Measurements from ENCODE around the gene KCNAB2.

KCNAB2 gene

DNA sequence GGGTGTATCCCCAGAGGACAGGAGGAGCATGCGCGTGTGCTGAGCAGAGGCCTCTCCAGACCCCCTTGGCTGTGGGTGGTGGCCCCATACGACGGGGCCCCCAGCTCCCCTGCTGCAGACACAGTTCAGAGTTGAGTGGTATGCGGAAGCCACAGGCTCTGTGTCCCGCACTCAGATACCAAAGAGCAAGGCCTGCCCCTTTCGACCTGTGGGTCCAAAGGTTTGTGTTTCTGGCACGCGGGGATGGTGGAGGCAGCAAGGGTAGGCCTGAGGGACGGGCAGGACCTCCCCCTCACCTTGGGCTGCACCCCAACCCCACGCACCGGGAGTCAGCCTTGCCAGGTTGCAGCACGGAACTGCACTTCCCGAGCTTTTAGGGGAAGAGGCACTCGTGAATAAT is at the start of gene KCNAB2:
KCNAB2 (plus strand) TSS at position 328 of the 400 bp plus-strand sequence. CDS start 5,649 bp downstream, outside the sequence.
- DNase-seq: no peak

DNA sequence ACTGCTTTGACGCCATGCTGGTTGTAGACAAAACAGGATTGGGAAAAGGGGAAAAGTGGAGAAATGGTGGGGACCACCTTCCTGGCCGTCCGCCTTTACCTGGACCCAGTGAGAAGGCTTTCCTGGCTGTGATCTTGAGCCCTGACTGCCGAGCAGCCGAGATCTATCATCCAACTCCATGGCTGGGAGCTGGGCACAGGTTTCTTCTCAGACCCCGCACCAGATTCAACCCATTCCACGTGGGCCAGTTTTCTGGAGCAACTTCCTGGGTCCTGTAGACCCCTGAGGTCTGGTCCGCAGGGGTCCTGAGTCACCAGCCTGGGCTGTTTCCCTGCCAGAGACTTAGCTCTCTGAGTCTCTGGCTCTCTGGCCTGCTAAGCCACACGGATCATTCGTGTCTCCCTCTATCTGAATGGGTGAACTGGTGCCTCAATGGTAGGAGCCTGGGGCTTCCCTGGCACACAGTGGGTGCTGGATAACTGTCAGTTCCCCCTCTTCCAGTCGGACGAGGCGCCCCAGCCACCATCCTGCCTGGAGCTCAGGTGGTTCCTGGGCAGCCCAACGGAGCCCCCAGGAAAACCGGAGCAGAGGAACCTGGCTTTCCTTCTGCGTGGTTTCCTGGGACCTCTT is 48.9 kb upstream of the KCNAB2 start:
- no peak for DNase-seq

DNA sequence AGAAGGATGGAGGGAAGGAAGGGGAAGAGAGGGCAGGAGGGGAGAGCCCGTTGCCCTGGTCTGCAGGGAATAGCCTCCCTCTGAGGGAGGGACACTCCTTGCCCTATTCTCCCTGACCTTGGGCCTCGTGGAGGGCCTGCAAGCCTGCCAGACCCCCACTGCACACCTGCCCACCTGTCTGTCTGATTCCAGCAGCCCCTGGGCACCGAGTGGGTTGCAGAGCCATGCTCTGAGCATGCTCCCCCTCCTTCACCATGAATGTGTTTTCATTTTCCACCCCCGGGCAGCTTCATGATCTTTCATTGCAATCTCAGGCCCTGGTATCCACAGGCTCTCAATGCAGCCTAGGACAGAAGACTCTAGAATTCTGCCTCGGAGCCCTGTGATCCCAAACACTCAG is 48.4 kb upstream of the KCNAB2 start:
- no peak for DNase-seq

- DNase-seq: no peak
These were observed 47.4 kb upstream of the KCNAB2 start for GRCh38 chr1:5998051-5998905.

- no peak for DNase-seq
These were observed 46.8 kb upstream of the KCNAB2 start for GRCh38 chr1:5998906-5999301.

DNA sequence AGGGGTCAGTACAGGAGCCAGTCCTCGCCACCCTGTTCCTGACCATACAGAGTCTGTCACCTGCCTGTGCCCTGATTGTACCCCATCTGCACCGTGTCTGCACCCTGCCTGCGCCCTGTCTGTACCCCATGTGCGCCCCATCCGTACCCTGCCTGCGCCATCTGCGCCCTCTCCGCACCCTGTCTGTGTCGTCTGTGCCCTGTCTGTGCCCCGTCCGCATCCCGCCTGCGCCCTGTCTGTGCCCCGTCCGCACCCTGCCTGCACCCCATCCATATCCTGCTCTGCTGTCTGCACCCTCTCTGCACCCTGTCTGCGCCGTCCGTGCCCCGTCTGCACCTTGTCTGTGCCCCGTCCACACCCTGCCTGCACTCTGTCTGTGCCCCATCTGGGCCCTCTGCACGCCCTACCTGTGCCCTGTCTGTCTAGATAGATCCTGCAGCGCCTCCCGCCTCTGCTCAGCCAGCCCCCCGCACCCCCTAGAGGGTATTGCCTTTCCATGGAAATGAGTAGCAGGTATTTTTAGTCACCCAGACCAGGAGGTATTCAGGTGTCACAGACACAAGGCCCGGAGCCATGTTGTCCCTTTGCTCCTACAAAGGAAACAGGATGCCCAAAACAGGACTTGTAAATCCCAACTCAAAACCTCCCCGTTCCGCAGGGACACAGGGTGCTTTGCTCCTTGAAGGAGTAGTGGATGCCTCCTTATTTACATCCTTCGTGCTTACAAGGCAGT is 45.8 kb upstream of the KCNAB2 start:
- DNase-seq: no peak

DNA sequence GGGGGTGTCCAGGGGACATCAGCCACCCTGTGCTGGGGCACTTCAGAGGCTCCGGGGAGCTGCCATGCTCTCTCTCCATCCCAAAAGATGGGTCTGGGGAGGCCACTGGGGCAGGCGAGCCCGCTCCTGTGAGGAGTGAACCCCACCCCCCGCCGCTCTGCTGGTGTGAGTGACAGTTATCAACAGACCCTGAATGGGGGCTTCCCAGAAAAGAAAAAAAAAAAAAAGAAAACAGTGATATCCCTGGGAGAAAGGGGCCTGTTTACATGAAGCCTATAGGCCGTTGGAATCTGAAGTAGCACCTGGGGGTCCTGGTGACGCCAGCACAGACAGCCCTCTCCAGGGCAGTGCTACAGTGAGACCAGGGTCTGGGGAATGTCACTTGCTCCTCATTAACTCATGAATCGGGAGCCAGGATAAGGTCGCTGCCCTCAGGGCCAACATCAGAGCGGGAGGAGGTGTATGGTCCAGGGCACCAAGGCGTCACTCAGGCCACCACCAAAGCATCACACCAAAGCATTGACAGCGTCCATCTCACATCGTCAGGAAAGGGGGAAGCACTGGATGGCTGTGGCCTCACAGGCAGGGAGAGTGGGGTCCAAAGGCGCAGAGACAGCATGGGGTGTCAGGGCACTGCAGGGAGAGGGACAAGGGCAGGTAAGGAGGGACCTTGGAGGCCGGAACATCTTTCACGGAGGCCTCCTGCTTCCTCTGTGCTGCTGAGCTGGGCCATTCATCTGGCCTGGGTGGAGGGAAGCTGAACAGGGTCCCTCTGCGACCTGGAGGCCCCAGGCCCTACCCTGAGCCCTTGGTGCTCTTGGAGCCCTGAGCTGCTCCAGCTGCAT is 45.0 kb upstream of the KCNAB2 start:
- no peak for DNase-seq

DNA sequence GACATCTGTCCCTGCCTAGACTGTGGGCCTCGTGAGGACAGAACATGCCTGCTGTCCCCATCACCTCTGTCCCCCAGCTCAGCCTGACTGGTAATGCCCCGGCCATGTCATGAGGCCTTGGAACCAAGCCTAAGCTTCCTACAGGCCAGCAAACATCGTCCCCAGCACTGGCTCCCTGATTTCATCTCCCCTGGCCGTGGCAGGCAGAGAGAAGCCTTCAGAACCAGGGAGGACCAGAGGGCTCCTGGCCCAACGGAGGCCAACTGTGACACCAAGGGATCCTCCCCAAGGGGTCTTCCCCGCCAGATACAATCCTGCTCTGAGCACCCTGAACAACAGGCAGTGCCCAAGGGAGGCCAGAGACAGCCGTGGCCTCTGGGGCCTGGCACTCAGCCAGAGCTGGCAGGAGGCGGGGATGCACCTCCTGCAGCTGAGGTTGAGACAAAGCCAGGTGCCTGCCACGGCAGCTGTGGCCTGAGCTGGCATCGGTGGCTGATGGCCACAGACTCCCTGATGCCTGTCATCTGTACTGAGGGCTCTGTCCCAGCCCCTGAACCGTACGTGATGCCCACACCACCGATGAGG is 43.6 kb upstream of the KCNAB2 start:
- no peak for DNase-seq

DNA sequence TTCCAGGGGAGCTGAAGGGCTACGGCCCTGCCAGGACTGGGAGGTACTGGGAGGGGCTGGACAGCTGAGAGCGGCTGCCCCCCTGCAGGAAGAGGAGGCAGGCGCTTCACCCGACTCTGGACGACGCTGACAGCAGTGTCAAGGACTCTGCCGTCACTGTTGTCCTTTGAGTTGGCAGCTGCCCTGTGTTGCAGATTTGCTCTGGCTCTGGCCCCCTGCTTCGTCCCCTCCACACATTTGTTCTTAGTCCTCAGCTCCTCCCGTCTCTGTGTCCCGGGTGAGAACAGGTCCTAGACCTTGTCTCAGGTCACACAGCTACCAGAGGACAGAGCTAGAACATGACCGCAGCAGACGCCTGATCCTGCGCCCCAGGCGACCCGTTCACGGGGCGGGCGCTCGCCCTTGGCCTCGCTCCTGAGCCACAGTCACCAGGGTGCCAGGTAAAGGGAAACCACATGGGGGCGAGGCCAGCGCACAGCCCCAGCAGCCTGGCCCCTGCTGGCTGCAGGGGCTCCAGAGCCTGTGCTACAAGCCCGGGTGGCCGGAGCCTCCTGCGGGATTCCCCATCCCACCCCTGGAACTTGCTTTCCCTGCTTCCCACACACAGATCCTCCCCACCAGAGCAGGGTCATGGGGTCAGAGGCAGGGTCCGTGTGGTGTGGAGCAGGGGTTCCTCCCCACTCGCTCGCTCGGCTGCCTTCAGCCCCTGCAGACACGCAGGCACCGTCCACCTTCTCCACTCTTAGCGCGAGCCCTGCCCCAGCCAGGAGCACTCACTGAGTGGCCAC is 42.8 kb upstream of the KCNAB2 start:
- DNase-seq: no peak

- DNase-seq: no peak
These were observed 41.9 kb upstream of the KCNAB2 start for GRCh38 chr1:6003568-6004411.

- no peak for DNase-seq
These were observed 41.1 kb upstream of the KCNAB2 start for GRCh38 chr1:6004412-6005123.

DNA sequence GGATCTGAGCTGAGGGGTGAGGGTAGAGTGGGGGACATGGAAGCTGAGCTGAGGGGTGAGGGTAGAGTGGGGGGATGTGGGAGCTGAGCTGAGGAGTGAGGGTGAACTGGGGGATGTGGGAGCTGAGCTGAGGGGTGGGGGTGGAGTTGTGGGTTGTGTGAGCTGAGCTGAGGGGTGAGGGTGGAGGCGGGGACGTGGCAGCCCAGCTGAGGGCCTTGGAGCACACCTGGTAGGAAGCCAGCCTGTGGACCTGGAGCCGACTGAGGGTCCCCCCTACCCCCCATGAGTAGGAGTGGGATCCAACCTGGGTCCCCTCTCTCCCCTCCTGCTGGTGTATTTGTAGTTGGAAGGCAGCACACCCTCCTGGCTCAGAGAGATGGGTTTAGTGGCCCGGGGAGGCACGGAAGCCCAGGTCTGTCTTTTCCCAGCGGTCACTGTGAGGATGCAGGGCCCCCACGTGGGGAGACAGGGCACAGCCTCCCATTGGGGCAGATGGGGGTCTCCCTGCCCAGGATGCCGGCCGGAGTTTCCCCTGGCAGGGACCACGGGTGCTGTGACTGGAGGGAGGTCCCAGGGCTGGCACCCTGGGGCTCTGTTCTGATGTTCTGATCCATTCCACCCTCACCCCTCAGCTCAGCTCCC is 40.3 kb upstream of the KCNAB2 start:
- DNase-seq: no peak

GRCh38 chr1:6006882-6007281 is 38.8 kb upstream of the KCNAB2 start:
- no peak for DNase-seq

DNA sequence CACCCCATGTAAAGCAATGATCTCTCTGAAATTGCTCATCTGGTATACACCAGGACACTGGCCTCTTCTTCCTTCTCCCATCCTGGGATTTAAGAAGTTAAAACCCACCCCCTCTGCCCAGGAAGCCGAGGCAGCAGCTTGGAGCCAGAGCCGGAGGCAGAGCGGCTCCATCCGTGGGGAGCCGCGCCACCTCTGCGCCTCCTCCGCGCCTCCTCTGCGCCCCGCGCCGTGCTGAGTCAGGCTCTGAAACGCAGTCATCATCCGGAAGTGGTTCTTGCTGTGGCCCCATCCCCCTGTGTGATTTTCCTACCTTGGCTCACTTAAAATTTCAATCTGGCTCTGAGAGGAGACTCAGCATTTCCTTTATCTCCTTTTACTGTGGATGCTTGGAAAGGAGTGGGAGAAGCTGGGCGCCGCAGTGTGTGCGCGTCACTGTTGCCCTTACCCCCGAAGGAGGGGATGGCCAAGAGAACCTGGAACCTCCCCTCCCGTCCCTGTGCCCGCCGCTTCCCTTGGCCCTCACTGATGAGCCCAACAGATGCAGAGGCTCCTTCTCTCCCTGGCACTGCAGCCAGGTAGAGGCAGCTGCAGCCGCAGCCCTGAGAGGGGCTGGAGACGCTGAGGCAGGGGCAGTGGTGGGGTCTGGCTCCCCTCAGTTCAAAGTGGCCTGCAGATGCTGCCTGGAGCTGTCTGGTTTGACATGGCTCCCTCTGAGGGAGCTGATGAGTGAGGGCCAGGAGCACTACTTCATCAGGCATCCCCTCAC is 38.2 kb upstream of the KCNAB2 start:
- DNase-seq: peak; percentile 22

GRCh38 chr1:6008084-6008415 is 37.6 kb upstream of the KCNAB2 start:
- no peak for DNase-seq

GRCh38 chr1:6008696-6009095 is 37.0 kb upstream of the KCNAB2 start:
- no peak for DNase-seq

DNA sequence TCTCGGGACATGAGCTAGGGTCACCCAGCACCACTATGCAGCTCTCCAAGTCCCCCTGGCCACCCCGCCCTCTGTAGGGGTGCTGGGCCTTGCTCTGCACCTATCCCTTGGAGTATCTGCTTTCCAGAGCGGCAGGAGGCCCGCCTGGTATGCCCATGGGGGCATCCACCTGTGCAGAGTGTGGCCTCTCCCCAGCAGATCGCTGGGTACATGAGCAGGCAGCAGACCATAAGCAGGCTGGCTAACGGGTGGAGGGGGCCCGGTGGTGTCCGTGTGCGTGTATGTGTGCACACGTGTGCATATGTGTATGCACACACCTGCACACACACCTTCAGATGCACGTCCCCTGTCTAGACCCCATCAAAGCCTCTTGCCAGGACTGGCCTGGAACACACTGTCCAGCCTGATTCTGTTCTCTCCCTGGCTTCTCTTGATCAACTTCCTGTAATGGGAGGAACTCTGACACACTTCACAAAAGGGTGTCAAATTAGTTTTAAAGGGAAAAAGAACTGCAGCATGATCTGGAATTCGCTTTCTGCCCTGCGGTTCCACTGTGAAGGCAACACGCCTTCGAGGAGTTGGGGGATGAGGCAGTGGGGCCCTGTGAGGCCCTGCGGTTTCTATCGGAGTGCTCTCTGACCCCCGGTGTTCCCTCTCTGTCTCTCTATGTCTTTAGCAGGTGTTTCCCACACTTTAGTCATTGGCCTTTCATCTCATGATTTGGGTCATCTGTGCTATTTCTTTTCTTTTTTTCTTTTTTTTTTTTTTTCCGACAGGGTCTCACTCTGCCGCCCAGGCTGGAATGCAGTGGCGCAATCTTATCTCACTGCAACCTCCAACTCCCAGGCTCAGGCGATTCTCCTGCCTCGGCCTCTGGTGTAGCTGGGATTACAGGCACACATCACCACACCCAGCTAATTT is 36.3 kb upstream of the KCNAB2 start:
- no peak for DNase-seq

DNA sequence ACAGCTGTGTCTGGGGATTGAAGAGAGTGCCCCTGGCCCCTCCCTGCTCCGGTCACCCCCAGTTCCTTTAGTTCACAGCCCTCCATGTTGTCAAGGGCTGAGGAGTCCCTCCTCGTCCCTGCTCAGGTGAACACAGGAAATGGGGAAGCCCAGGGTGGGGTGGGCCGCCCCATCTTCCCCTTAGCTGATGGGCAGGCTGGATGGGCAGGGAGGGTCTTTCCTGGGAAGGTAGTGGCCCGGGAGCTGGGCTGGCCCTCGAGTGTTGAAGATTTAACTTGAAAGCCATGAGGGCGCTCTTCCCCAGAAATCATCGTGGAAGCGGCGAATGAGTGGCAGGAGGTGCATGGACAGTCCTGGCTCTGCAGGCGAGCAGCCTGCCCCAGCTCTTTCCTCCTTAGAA is 35.1 kb upstream of the KCNAB2 start:
- no peak for DNase-seq
